ENCODE measurements around the gene USP38. TPM values are rescaled to one million over a fixed set of nuclear protein-coding genes. Genes with fewer than 3 reads are reported as not detected.
"Not testable (repeated sequence)": the region's sequence is repeated elsewhere in the genome, so short reads cannot be mapped to it uniquely, and the experiment has no call there.

The USP38 gene
- total RNA-seq, 1 experiment from 2014 or later, result 21.2 TPM

DNA sequence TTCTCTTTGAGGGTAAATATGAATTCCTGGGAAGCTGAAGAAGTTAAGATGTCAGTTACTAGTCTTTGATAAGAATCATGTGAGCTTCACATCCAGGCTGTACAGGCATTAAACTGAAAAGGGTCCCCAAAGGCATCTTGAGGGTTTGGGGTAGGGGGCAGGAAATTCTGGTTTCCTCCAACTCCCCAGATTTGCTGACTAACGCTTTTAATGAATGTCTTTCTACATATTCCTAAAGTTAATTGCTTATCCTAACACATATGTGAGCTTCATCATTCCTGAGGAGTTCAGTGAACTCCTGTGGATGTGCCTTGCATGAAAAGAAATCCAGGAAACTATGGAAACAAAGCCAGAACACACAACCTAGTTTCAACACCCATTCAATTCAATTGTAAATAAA, 78.1 kb downstream of the USP38 start:
- Histone ChIP-seq H3K4me3 (ENCODE audit: low read depth, low read length, poor library complexity, severe bottlenecking) (no peak overlapping the region), H3K4me1 (ENCODE audit: insufficient read depth, low read length, poor library complexity, severe bottlenecking) (peaks cover 12% of the 10 kb centered on the region), H3K27me3 (replicated peaks; ENCODE audit: insufficient read depth, low read depth, low read length, poor library complexity) (no peaks in the 10 kb centered on the region), H3K27ac (ENCODE audit: low read depth, low read length, poor library complexity, severe bottlenecking) (no peak overlapping the region), H3K36me3 (ENCODE audit: insufficient read depth, low read length, poor library complexity, severe bottlenecking) (no peaks in the 10 kb centered on the region), H3K9me3 (ENCODE audit: low read depth, low read length, poor library complexity, severe bottlenecking) (no peaks in the 10 kb centered on the region)
- ChIA-PET POLR2A (ENCODE audit: low non-redundant PET) (no interaction called here), CTCF (no interaction called here)
- no TSS peak for BruUV-seq (replicated peaks)
- intact Hi-C loops (cut with micrococcal nuclease; ENCODE audit: unreplicated experiment), result no loop called here
- no peak for DNase-seq (ENCODE audit: low spot score)
- TF ChIP-seq EZH2 (IDR thresholded peaks at IDR 0.05; ENCODE audit: borderline replicate concordance, low read depth, low read length, poor library complexity, severe bottlenecking) (no peak), CTCF (conservative IDR thresholded peaks at IDR 0.05; ENCODE audit: low read depth, low read length) (no peak)

DNA sequence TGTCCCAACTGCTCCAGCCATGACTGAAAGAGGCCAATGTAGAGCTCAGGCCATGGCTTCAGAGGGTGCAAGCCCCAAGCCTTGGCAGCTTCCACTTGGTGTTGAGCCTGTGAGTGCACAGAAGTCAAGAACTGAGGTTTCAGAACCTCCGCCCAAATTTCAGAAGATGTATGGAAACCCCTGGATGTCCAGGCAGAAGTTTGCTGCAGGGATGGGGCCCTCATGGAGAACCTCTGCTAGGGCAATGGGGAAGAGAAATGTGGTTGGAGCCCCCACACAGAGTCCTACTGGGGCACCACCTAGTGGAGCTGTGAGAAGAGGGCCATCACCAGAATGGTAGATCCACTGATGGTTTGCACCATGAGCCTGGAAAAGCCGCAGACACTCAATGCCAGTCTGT, 83.0 kb downstream of the USP38 start:
- H3K4me3 ChIP-seq (ENCODE audit: low read depth, low read length, poor library complexity, severe bottlenecking); H3K36me3 ChIP-seq (ENCODE audit: insufficient read depth, low read length, poor library complexity, severe bottlenecking); DNase-seq (ENCODE audit: low spot score); H3K4me1 ChIP-seq (ENCODE audit: insufficient read depth, low read length, poor library complexity, severe bottlenecking); CTCF ChIA-PET; POLR2A ChIA-PET (ENCODE audit: low non-redundant PET); H3K27ac ChIP-seq (ENCODE audit: low read depth, low read length, poor library complexity, severe bottlenecking); BruUV-seq (replicated peaks); intact Hi-C loops (cut with micrococcal nuclease; ENCODE audit: unreplicated experiment); H3K27me3 ChIP-seq (replicated peaks; ENCODE audit: insufficient read depth, low read depth, low read length, poor library complexity); H3K9me3 ChIP-seq (ENCODE audit: low read depth, low read length, poor library complexity, severe bottlenecking): not testable (repeated sequence)

- intact Hi-C loops (cut with micrococcal nuclease; ENCODE audit: unreplicated experiment), result no loop called here
- TF ChIP-seq EZH2 (IDR thresholded peaks at IDR 0.05; ENCODE audit: borderline replicate concordance, low read depth, low read length, poor library complexity, severe bottlenecking) (no peak), CTCF (conservative IDR thresholded peaks at IDR 0.05; ENCODE audit: low read depth, low read length) (no peak)
- ChIA-PET CTCF (no interaction called here), POLR2A (ENCODE audit: low non-redundant PET) (no interaction called here)
- H3K4me1 ChIP-seq (ENCODE audit: insufficient read depth, low read length, poor library complexity, severe bottlenecking), result no peaks in the 10 kb centered on the region
- H3K36me3 ChIP-seq (ENCODE audit: insufficient read depth, low read length, poor library complexity, severe bottlenecking), result no peaks in the 10 kb centered on the region
- no TSS peak for BruUV-seq (replicated peaks)
- no peak overlapping the region for H3K4me3 ChIP-seq (ENCODE audit: low read depth, low read length, poor library complexity, severe bottlenecking)
- H3K27me3 ChIP-seq (replicated peaks; ENCODE audit: insufficient read depth, low read depth, low read length, poor library complexity), result no peaks in the 10 kb centered on the region
- no peak overlapping the region for H3K27ac ChIP-seq (ENCODE audit: low read depth, low read length, poor library complexity, severe bottlenecking)
- no peak for DNase-seq (ENCODE audit: low spot score)
- H3K9me3 ChIP-seq (ENCODE audit: low read depth, low read length, poor library complexity, severe bottlenecking), result no peaks in the 10 kb centered on the region
These were observed 85.6 kb downstream of the USP38 start for GRCh38 chr4:143270256-143270838.

Other genes starting within 250 kb of the USP38 start
- 27.6 and 32.8 TPM in 2 replicates for gene GAB1, start 152.0 kb downstream of the USP38 start, total RNA-seq (2021)